GM12875 (cell line): Measurements from ENCODE around the gene TOMM20.
"Not testable (repeated sequence)": the region's sequence is repeated elsewhere in the genome, so short reads cannot be mapped to it uniquely, and the experiment has no call there.

ENCODE experiments used
- H3K4me3 ChIP-seq: one replicate; pipeline ENCODE4 v1.5.1; 2011; ENCODE audit warnings: low read depth, low read length, control low read depth
- TF ChIP-seq, protein P1 (sequence below): IDR thresholded peaks from 2 replicates; pipeline ENCODE4 v1.5.1; 2011; ENCODE audit warnings: low read depth, mild to moderate bottlenecking, control low read depth, inconsistent platforms, low read length, moderate library complexity, borderline replicate concordance; ENCODE audit not compliant: insufficient read depth

Gene TOMM20

GRCh38 chr1:235160383-235160956 lies 31.8 kb upstream of the TOMM20 start:
- TF ChIP-seq, protein P1, sequence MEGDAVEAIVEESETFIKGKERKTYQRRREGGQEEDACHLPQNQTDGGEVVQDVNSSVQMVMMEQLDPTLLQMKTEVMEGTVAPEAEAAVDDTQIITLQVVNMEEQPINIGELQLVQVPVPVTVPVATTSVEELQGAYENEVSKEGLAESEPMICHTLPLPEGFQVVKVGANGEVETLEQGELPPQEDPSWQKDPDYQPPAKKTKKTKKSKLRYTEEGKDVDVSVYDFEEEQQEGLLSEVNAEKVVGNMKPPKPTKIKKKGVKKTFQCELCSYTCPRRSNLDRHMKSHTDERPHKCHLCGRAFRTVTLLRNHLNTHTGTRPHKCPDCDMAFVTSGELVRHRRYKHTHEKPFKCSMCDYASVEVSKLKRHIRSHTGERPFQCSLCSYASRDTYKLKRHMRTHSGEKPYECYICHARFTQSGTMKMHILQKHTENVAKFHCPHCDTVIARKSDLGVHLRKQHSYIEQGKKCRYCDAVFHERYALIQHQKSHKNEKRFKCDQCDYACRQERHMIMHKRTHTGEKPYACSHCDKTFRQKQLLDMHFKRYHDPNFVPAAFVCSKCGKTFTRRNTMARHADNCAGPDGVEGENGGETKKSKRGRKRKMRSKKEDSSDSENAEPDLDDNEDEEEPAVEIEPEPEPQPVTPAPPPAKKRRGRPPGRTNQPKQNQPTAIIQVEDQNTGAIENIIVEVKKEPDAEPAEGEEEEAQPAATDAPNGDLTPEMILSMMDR, result no peak
- peak overlapping the region; percentile 96 for H3K4me3 ChIP-seq

GRCh38 chr1:235159930-235160329 lies 31.3 kb upstream of the TOMM20 start:
- H3K4me3 ChIP-seq, result peak overlapping the region; percentile 96

- H3K4me3 ChIP-seq, result not testable (repeated sequence)
Measured at GRCh38 chr1:235159284-235159683, 30.6 kb upstream of the TOMM20 start.

GRCh38 chr1:235158680-235159079 lies 30.0 kb upstream of the TOMM20 start:
- TF ChIP-seq, protein P1, result no peak
- no peak overlapping the region for H3K4me3 ChIP-seq

GRCh38 chr1:235157150-235157549 lies 28.5 kb upstream of the TOMM20 start:
- no peak overlapping the region for H3K4me3 ChIP-seq
- TF ChIP-seq, protein P1, result no peak

DNA sequence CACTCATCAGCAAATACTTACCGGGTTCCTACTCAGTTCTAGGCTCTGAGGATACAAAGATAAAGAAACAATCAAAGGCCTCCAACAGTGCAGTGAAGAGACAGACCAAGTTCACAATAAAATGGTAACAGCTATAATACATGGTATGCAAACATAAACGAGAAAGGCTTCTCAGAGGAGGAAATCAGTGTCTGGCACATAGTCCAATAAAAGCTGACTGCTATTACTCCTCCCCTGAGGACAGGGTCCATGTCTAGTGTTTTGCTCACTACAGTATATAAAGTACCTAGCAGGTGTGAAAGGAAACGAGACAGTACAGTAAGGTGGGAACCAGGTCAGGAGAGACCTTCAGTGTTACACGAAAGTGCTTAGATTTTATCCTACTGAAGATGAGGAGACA lies 28.1 kb upstream of the TOMM20 start:
- TF ChIP-seq, protein P1, result no peak

GRCh38 chr1:235156265-235156664 lies 27.6 kb upstream of the TOMM20 start:
- TF ChIP-seq, protein P1, result no peak
- H3K4me3 ChIP-seq, result no peak overlapping the region

More for the DNA sequence above, 28.1 kb upstream of the TOMM20 start:
- H3K4me3 ChIP-seq, result no peak overlapping the region

GRCh38 chr1:235152235-235152634 lies 23.6 kb upstream of the TOMM20 start:
- TF ChIP-seq, protein P1, result no peak
- H3K4me3 ChIP-seq, result no peak overlapping the region
